NCI-H1694 treated with DMSO at 0.1 percent for 48 hours (cell line): ENCODE measurements around the gene TWIST2.

Experiments
- DNase-seq: peaks from one replicate; lab custom pipeline; 2025; lab: John Stamatoyannopoulos, UW

The TWIST2 gene

DNA sequence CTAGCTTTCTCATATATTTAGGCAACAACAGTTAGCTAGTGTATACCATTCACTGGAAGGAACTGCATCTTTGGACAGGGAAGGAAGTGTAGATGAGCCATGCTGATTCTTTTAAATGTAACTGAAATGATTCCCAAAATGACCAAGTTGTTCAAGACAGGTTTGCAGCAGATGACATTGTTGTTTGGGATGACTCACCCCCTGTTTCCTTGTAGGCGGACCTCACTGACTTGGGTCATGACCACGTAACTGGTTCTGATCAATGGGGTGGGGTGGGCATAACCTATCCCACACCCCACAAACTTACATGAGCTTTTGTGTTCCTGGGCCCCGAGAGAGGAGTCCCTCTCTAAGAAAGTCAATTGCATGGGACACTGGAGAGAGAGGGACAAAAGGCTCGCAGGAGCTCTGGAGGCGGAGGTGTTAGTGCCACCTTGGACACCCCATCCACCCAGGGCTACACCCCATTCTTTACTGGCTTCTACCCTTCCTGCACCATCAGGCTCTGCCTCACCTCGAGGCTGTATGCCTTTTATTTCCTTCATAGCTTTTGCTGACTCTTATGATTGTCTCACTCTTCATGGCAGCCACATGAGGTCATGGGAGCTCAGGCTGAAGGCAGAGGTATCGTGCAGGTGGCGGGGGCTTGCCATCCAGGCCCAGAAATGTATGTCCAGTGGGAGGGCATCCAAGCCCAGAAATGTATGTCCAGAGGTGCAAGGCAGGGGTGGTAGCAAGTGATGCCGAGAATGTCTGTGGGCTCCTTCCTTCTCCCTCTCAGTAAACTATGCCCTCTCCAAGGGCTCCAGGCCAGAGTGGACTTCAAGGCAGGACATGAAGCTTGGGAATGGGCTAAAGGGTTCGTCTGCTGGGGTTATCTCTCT, 108.0 kb downstream of the TWIST2 start:
- no peak for DNase-seq

- DNase-seq: no peak
These were observed 108.8 kb downstream of the TWIST2 start for GRCh38 chr2:238956676-238957075.
